HepG2 (cell line): ENCODE measurements around the gene GREM1.

Source experiments
- CREB1 ChIP-seq, 2 experiments: fragments of 450-650 bp in 1 of 2; IDR thresholded peaks; 2 replicates each; pipeline ENCODE4 v1.6.1; 2016 to 2017; ENCODE audit warnings: control low read depth in 1 of 2, mild to moderate bottlenecking in 1 of 2, missing compliant biosample characterization in 1 of 2, missing genetic modification characterization in 1 of 2
- SSRP1 ChIP-seq: IDR thresholded peaks from 2 replicates; pipeline ENCODE4 v1.6.1; 2016; ENCODE audit warnings: control low read depth
- ZBTB7A ChIP-seq: sonication (generic); formaldehyde crosslinking; IDR thresholded peaks from 2 replicates; pipeline ENCODE4 v1.8.0; 2022; ENCODE audit warnings: mild to moderate bottlenecking, missing genetic modification reagents
- TF ChIP-seq, protein P1 (sequence below): sonication (generic); formaldehyde crosslinking; IDR thresholded peaks from 2 replicates; pipeline ENCODE4 v1.5.0; 2020; ENCODE audit warnings: mild to moderate bottlenecking, missing genetic modification reagents, moderate library complexity
- TF ChIP-seq, protein P2 (sequence below): sonication (generic); formaldehyde crosslinking; IDR thresholded peaks from 2 replicates; pipeline ENCODE4 v1.4.0; 2020; ENCODE audit warnings: missing genetic modification reagents, mild to moderate bottlenecking, borderline replicate concordance

DNA sequence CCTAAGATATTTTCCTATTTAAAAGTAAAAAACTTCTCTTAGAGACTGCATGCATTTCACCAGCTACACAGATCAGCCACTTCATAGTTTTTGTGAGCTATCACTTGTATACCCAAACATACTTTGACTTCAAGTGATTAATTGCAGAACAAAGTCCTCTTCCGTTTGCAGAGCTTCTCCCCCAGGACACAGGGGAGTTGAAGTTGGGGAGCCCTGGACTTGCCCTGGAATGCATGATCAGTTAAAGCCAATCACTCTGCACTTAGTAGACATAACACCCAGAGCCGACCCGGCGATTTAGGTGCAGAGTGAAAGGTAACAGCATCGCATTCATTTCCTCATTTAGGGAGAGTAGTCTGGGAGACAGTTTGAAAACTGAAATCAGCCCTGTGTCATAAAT lies 70.1 kb downstream of the GREM1 start:
- no peak for TF ChIP-seq SSRP1 (CRISPR knock-in tag)
- no peak for TF ChIP-seq ZBTB7A
- TF ChIP-seq, protein P1, sequence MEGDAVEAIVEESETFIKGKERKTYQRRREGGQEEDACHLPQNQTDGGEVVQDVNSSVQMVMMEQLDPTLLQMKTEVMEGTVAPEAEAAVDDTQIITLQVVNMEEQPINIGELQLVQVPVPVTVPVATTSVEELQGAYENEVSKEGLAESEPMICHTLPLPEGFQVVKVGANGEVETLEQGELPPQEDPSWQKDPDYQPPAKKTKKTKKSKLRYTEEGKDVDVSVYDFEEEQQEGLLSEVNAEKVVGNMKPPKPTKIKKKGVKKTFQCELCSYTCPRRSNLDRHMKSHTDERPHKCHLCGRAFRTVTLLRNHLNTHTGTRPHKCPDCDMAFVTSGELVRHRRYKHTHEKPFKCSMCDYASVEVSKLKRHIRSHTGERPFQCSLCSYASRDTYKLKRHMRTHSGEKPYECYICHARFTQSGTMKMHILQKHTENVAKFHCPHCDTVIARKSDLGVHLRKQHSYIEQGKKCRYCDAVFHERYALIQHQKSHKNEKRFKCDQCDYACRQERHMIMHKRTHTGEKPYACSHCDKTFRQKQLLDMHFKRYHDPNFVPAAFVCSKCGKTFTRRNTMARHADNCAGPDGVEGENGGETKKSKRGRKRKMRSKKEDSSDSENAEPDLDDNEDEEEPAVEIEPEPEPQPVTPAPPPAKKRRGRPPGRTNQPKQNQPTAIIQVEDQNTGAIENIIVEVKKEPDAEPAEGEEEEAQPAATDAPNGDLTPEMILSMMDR (CRISPR knock-in tag), result no peak
- TF ChIP-seq, protein P2, sequence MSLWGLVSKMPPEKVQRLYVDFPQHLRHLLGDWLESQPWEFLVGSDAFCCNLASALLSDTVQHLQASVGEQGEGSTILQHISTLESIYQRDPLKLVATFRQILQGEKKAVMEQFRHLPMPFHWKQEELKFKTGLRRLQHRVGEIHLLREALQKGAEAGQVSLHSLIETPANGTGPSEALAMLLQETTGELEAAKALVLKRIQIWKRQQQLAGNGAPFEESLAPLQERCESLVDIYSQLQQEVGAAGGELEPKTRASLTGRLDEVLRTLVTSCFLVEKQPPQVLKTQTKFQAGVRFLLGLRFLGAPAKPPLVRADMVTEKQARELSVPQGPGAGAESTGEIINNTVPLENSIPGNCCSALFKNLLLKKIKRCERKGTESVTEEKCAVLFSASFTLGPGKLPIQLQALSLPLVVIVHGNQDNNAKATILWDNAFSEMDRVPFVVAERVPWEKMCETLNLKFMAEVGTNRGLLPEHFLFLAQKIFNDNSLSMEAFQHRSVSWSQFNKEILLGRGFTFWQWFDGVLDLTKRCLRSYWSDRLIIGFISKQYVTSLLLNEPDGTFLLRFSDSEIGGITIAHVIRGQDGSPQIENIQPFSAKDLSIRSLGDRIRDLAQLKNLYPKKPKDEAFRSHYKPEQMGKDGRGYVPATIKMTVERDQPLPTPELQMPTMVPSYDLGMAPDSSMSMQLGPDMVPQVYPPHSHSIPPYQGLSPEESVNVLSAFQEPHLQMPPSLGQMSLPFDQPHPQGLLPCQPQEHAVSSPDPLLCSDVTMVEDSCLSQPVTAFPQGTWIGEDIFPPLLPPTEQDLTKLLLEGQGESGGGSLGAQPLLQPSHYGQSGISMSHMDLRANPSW, result no peak
- TF ChIP-seq CREB1 (IDR thresholded peaks at IDR 0.05), result no peak
- TF ChIP-seq CREB1 (CRISPR knock-in tag; IDR thresholded peaks at IDR 0.05), result no peak
